ENCODE data around the gene PRPF38A.
A peak's percentile ranks its signal among the peaks of the same experiment; 100 is the strongest.

Gene PRPF38A

GRCh38 chr1:52404116-52404974 lies at the start of gene PRPF38A, which contains the start of gene ORC1:
PRPF38A (plus strand) TSS chr1:52404602; CDS start chr1:52404750, 148 bp downstream.
ORC1 (minus strand) TSS chr1:52404423; CDS start chr1:52402223, 2,200 bp downstream.
- peak; percentile 32 for TF ChIP-seq CTCF (IDR thresholded peaks at IDR 0.05)
- Histone ChIP-seq H3K9ac (no peak within 1 kb of the TSS), H3K4me1 (peaks cover 3% of the 10 kb centered on the region), H3K4me2 (ENCODE audit: low read length) (peak within 1 kb of the TSS; percentile 67), H3K36me3 (ENCODE audit: control insufficient read depth, insufficient read depth, low read length) (no peaks in the 10 kb centered on the region), H3K79me2 (peaks cover 2% of the 10 kb centered on the region), H3K27me3 (ENCODE audit: control insufficient read depth, insufficient read depth, low read length) (no peaks in the 10 kb centered on the region), H3K9me3 (ENCODE audit: control insufficient read depth, low read length) (no peaks in the 10 kb centered on the region), H3K4me3 (ENCODE audit: low read depth, low read length) (peak within 1 kb of the TSS; percentile 93), H2AFZ (peak within 1 kb of the TSS; percentile 93), H3K27ac (peak within 1 kb of the TSS; percentile 96)

- Histone ChIP-seq H3K4me3 (ENCODE audit: low read depth, low read length) (no peak overlapping the region), H3K27me3 (ENCODE audit: control insufficient read depth, insufficient read depth, low read length) (no peaks in the 10 kb centered on the region), H2AFZ (no peak overlapping the region), H3K36me3 (ENCODE audit: control insufficient read depth, insufficient read depth, low read length) (no peaks in the 10 kb centered on the region), H3K4me1 (no peaks in the 10 kb centered on the region), H3K9ac (no peak overlapping the region), H3K79me2 (no peaks in the 10 kb centered on the region), H3K4me2 (ENCODE audit: low read length) (no peak overlapping the region), H3K27ac (no peak overlapping the region), H3K9me3 (ENCODE audit: control insufficient read depth, low read length) (no peaks in the 10 kb centered on the region)
- TF ChIP-seq CTCF (IDR thresholded peaks at IDR 0.05) = no peak
Observed at GRCh38 chr1:52355436-52355835, 49.0 kb upstream of the PRPF38A start.

GRCh38 chr1:52355847-52356505 lies 48.4 kb upstream of the PRPF38A start:
- H3K79me2 ChIP-seq = no peaks in the 10 kb centered on the region
- no peak overlapping the region for H3K4me2 ChIP-seq (ENCODE audit: low read length)
- no peak overlapping the region for H3K27ac ChIP-seq
- no peak overlapping the region for H3K9ac ChIP-seq
- no peaks in the 10 kb centered on the region for H3K4me1 ChIP-seq
- no peak overlapping the region for H3K4me3 ChIP-seq (ENCODE audit: low read depth, low read length)
- no peak for TF ChIP-seq CTCF (IDR thresholded peaks at IDR 0.05)
- H3K9me3 ChIP-seq (ENCODE audit: control insufficient read depth, low read length) = no peaks in the 10 kb centered on the region
- no peaks in the 10 kb centered on the region for H3K36me3 ChIP-seq (ENCODE audit: control insufficient read depth, insufficient read depth, low read length)
- H3K27me3 ChIP-seq (ENCODE audit: control insufficient read depth, insufficient read depth, low read length) = no peaks in the 10 kb centered on the region
- no peak overlapping the region for H2AFZ ChIP-seq

GRCh38 chr1:52356818-52357355 lies 47.5 kb upstream of the PRPF38A start:
- Histone ChIP-seq H3K9me3 (ENCODE audit: control insufficient read depth, low read length) (no peaks in the 10 kb centered on the region), H3K27ac (no peak overlapping the region), H3K36me3 (ENCODE audit: control insufficient read depth, insufficient read depth, low read length) (no peaks in the 10 kb centered on the region), H3K79me2 (no peaks in the 10 kb centered on the region), H3K4me2 (ENCODE audit: low read length) (no peak overlapping the region), H3K9ac (no peak overlapping the region), H2AFZ (no peak overlapping the region), H3K4me3 (ENCODE audit: low read depth, low read length) (no peak overlapping the region), H3K27me3 (ENCODE audit: control insufficient read depth, insufficient read depth, low read length) (no peaks in the 10 kb centered on the region), H3K4me1 (no peaks in the 10 kb centered on the region)
- TF ChIP-seq CTCF (IDR thresholded peaks at IDR 0.05) = no peak
